Measurements from ENCODE around the gene TTC21A. TPM values are rescaled to one million over a fixed set of nuclear protein-coding genes. Genes with fewer than 3 reads are reported as not detected.

Gene TTC21A
- total RNA-seq, 1 experiment from 2014 or later: 5.6 TPM

GRCh38 chr3:39139442-39139841, 32.0 kb downstream of the TTC21A start (continued):
- TF ChIP-seq CTCF (IDR thresholded peaks at IDR 0.05 in 2 of 3, conservative IDR thresholded peaks at IDR 0.05 in 1 of 3; ENCODE audit: borderline replicate concordance in 1 of 3, insufficient read depth in 1 of 3, low read depth in 2 of 3, low read length in 2 of 3) (no peak), CEBPB (IDR thresholded peaks at IDR 0.05; ENCODE audit: low read depth) (no peak)

GRCh38 chr3:39140341-39140971, 33.0 kb downstream of the TTC21A start:
- Histone ChIP-seq H4K20me1 (ENCODE audit: insufficient read depth) (no peaks in the 10 kb centered on the region), H3K4me1 (ENCODE audit: control insufficient read depth in 1 of 2, insufficient read depth in 2 of 2, low read length in 2 of 2) (peaks cover 34 to 37% of the 10 kb centered on the region in 2 experiments), H3K27me3 (ENCODE audit: insufficient read depth, low read length) (no peaks in the 10 kb centered on the region), H3K4me2 (ENCODE audit: low read length) (peak overlapping the region; percentile 77), H3K9me3 (ENCODE audit: control insufficient read depth in 1 of 2, insufficient read depth in 1 of 2, low read depth in 1 of 2, low read length in 2 of 2) (no peaks in the 10 kb centered on the region), H3K27ac (ENCODE audit: low read depth, low read length) (peak overlapping the region; percentile 58), H3K4me3 (replicated peaks in 1 of 2; ENCODE audit: low read depth in 1 of 2, low read length in 2 of 2) (no peak overlapping the region), H3K36me3 (ENCODE audit: control insufficient read depth in 1 of 2, insufficient read depth in 2 of 2, low read length in 2 of 2) (peaks cover 18 to 30% of the 10 kb centered on the region in 2 experiments), H2AFZ (ENCODE audit: low read depth, low read length, poor library complexity, severe bottlenecking) (no peak overlapping the region), H3K9me2 (ENCODE audit: insufficient read depth) (no peaks in the 10 kb centered on the region), H3K9ac (ENCODE audit: low read length) (peak overlapping the region; percentile 38; the same call in 1 of the 2 replicates), H3K79me2 (ENCODE audit: insufficient read depth, low read length) (peaks cover 8% of the 10 kb centered on the region)
- RAD21 ChIA-PET (ENCODE audit: low non-redundant PET in 1 of 2, low total read pairs in 2 of 2, uncharacterized antibody in 2 of 2, unreplicated experiment in 2 of 2): interaction anchor here in 1 of 2 experiments (1.2 kb wide), 1 partner anchor 14 kb away, joined by 3 read pairs; no protein-coding TSS in a partner anchor
- intact Hi-C loops (cut with micrococcal nuclease): no loop called here
- POLR2A ChIA-PET: no interaction called here
- no peak for DNase-seq (ENCODE audit: low read depth, low spot score)
- ATAC-seq: peak; percentile 36; the same call in 1 of the 2 replicates
- TF ChIP-seq ATF3 (IDR thresholded peaks at IDR 0.05): no peak
- TF ChIP-seq SP1 (IDR thresholded peaks at IDR 0.05; ENCODE audit: low read depth): no peak
- TF ChIP-seq JUND (IDR thresholded peaks at IDR 0.05): no peak
- no peak for TF ChIP-seq EGR1 (IDR thresholded peaks at IDR 0.05; ENCODE audit: low read depth)
- no peak for TF ChIP-seq POLR2AphosphoS5 (IDR thresholded peaks at IDR 0.05; ENCODE audit: low read depth, low read length)
- TF ChIP-seq CEBPB (IDR thresholded peaks at IDR 0.05; ENCODE audit: low read depth): no peak
- no peak for TF ChIP-seq RAD21 (IDR thresholded peaks at IDR 0.05; ENCODE audit: low read depth)
- no peak for TF ChIP-seq EZH2 (IDR thresholded peaks at IDR 0.05)
- TF ChIP-seq POLR2A (IDR thresholded peaks at IDR 0.05; ENCODE audit: borderline replicate concordance, extremely low read depth, insufficient read depth, insufficient read length): no peak
- TF ChIP-seq ZNF274 (IDR thresholded peaks at IDR 0.05; ENCODE audit: low read depth, low read length): no peak
- TF ChIP-seq TCF7L2 (IDR thresholded peaks at IDR 0.05; ENCODE audit: borderline replicate concordance, extremely low read depth, insufficient read depth, insufficient read length): no peak
- TF ChIP-seq SRF (IDR thresholded peaks at IDR 0.05; ENCODE audit: low read depth): no peak
- no peak for TF ChIP-seq YY1 (IDR thresholded peaks at IDR 0.05; ENCODE audit: extremely low read depth, insufficient replicate concordance, low read depth, low read length)
- TF ChIP-seq EZH2phosphoT487 (IDR thresholded peaks at IDR 0.05; ENCODE audit: borderline replicate concordance): no peak
- TF ChIP-seq ZFX (IDR thresholded peaks at IDR 0.05): no peak
- TF ChIP-seq SIN3A (IDR thresholded peaks at IDR 0.05; ENCODE audit: low read depth): no peak
- TF ChIP-seq CBX3 (IDR thresholded peaks at IDR 0.05; ENCODE audit: low read depth): no peak
- no TSS peak for BruUV-seq (replicated peaks)
- CTCF ChIA-PET: no interaction called here

Measured in HCT116 (cell line).